SKM-1 (cell line): ENCODE results near the gene KCNQ2.

Experiments used
- DNase-seq: peaks from one replicate; lab custom pipeline; 2025; ENCODE audit not compliant: unreplicated experiment; lab: John Stamatoyannopoulos, UW

The KCNQ2 gene

GRCh38 chr20:63501818-63502670 lies 29.6 kb upstream of the KCNQ2 start:
- no peak for DNase-seq

- DNase-seq = no peak
Observed at GRCh38 chr20:63500902-63501817, 28.7 kb upstream of the KCNQ2 start.

- no peak for DNase-seq
Observed at GRCh38 chr20:63500151-63500901, 27.9 kb upstream of the KCNQ2 start.

GRCh38 chr20:63499338-63499969 lies 27.0 kb upstream of the KCNQ2 start:
- DNase-seq = no peak

GRCh38 chr20:63498960-63499337 lies 26.5 kb upstream of the KCNQ2 start, which contains the start of gene EEF1A2:
Gene EEF1A2, minus strand, starts transcription at chr20:63499083. Its CDS starts 1,320 bp downstream, at chr20:63497763.
- no peak for DNase-seq

GRCh38 chr20:63497946-63498935 lies 25.8 kb upstream of the KCNQ2 start:
- no peak for DNase-seq

- no peak for DNase-seq
Observed at GRCh38 chr20:63497138-63497945, 24.9 kb upstream of the KCNQ2 start.

- no peak for DNase-seq
Observed at GRCh38 chr20:63496596-63497120, 24.2 kb upstream of the KCNQ2 start.

- no peak for DNase-seq
Observed at GRCh38 chr20:63495741-63496595, 23.5 kb upstream of the KCNQ2 start.

- DNase-seq = no peak
Observed at GRCh38 chr20:63495167-63495720, 22.8 kb upstream of the KCNQ2 start.

- no peak for DNase-seq
Observed at GRCh38 chr20:63494420-63495166, 22.1 kb upstream of the KCNQ2 start.

- DNase-seq = no peak
Observed at GRCh38 chr20:63494084-63494419, 21.6 kb upstream of the KCNQ2 start.

- DNase-seq = no peak
Observed at GRCh38 chr20:63493563-63494020, 21.1 kb upstream of the KCNQ2 start.

GRCh38 chr20:63492982-63493381 lies 20.5 kb upstream of the KCNQ2 start:
- no peak for DNase-seq

- DNase-seq = no peak
Observed at GRCh38 chr20:63492518-63492917, 20.1 kb upstream of the KCNQ2 start.

GRCh38 chr20:63491635-63492230 lies 19.3 kb upstream of the KCNQ2 start:
- DNase-seq = no peak
